Neural cell (in vitro differentiated cells): ENCODE results near the gene CFAP210. TPM values are rescaled to one million over a fixed set of nuclear protein-coding genes. Genes with fewer than 3 reads are reported as not detected.

ENCODE experiments used
- H2AFZ ChIP-seq: fragments of 200-600, 300-800 bp; sonication (generic), shearing (Covaris generic); 2 replicates; pipeline ENCODE4 v1.6.0; 2014; ENCODE audit warnings: low read depth, mild to moderate bottlenecking, antibody characterized with exemption, low read length, moderate library complexity
- H3F3A ChIP-seq: fragments of 200-600 bp; shearing (Covaris generic); 2 replicates; pipeline ENCODE4 v1.6.1; 2016; ENCODE audit warnings: mild to moderate bottlenecking, moderate library complexity, mixed read lengths, antibody characterized with exemption, low read length; ENCODE audit not compliant: insufficient read depth, poor library complexity, severe bottlenecking
- H3K27ac ChIP-seq: fragments of 200-600, 300-800 bp; sonication (generic), shearing (Covaris generic); 2 replicates; pipeline ENCODE4 v1.5.1; 2014; ENCODE audit warnings: mild to moderate bottlenecking, low read length, moderate library complexity
- H3K27me3 ChIP-seq: fragments of 300-800, 200-600 bp; sonication (generic), shearing (Covaris generic); 2 replicates; pipeline ENCODE4 v1.6.0; 2014; ENCODE audit warnings: mild to moderate bottlenecking, low read depth, low read length, moderate library complexity; ENCODE audit not compliant: insufficient read depth
- H3K36me3 ChIP-seq: fragments of 300-800, 200-600 bp; sonication (generic), shearing (Covaris generic); 2 replicates; pipeline ENCODE4 v1.5.1; 2014; ENCODE audit warnings: mild to moderate bottlenecking, antibody characterized with exemption, low read length, moderate library complexity; ENCODE audit not compliant: insufficient read depth
- H3K4me2 ChIP-seq: fragments of 300-800, 200-600 bp; sonication (generic), shearing (Covaris generic); 2 replicates; pipeline ENCODE4 v1.6.0; 2014; ENCODE audit warnings: mild to moderate bottlenecking, low read length
- H3K4me3 ChIP-seq: fragments of 300-800, 200-600 bp; sonication (generic), shearing (Covaris generic); 2 replicates; pipeline ENCODE4 v1.5.1; 2014; ENCODE audit warnings: mild to moderate bottlenecking, low read length, moderate library complexity
- H3K79me2 ChIP-seq: fragments of 200-600 bp; shearing (Covaris generic); replicated peaks from 2 replicates; pipeline ENCODE4 v1.6.0; 2014; ENCODE audit warnings: mild to moderate bottlenecking, low read length, moderate library complexity; ENCODE audit not compliant: insufficient read depth
- H3K9ac ChIP-seq: fragments of 300-800, 200-600 bp; sonication (generic), shearing (Covaris generic); 2 replicates; pipeline ENCODE4 v1.6.1; 2016; ENCODE audit warnings: mild to moderate bottlenecking, low read length, mixed read lengths
- H3K9me2 ChIP-seq: fragments of 200-600 bp; shearing (Covaris generic); 2 replicates; pipeline ENCODE4 v1.6.1; 2016; ENCODE audit warnings: mild to moderate bottlenecking, low read length, mixed read lengths; ENCODE audit not compliant: insufficient read depth
- H3K9me3 ChIP-seq: fragments of 200-600, 300-800 bp; sonication (generic), shearing (Covaris generic); 2 replicates; pipeline ENCODE4 v1.6.1; 2016; ENCODE audit warnings: mild to moderate bottlenecking, mixed run types, low read length, moderate library complexity, mixed read lengths
- H4K20me1 ChIP-seq: fragments of 200-600 bp; shearing (Covaris generic); 2 replicates; pipeline ENCODE4 v1.6.1; 2016; ENCODE audit warnings: mild to moderate bottlenecking, mixed run types; ENCODE audit not compliant: insufficient read depth
- EP300 ChIP-seq: fragments of 450-650 bp; conservative IDR thresholded peaks from 2 replicates; pipeline ENCODE4 v1.6.1; 2014; ENCODE audit warnings: antibody characterized with exemption, mild to moderate bottlenecking, moderate library complexity; ENCODE audit not compliant: poor library complexity, severe bottlenecking
- EZH2 ChIP-seq: fragments of 200-600, 300-800 bp; shearing (Covaris generic), sonication (generic); IDR thresholded peaks from 2 replicates; pipeline ENCODE4 v1.6.1; 2014; ENCODE audit warnings: antibody characterized with exemption, low read length, borderline replicate concordance, mild to moderate bottlenecking; ENCODE audit not compliant: insufficient read depth, poor library complexity, severe bottlenecking
- MXI1 ChIP-seq: fragments of 450-650 bp; conservative IDR thresholded peaks from 2 replicates; pipeline ENCODE4 v1.6.1; 2014; ENCODE audit warnings: antibody characterized with exemption, mild to moderate bottlenecking; ENCODE audit not compliant: poor library complexity, severe bottlenecking
- POLR2AphosphoS5 ChIP-seq: IDR thresholded peaks from 2 replicates; pipeline ENCODE4 v1.6.1; 2012
- RAD21 ChIP-seq: fragments of 450-650 bp; conservative IDR thresholded peaks from 2 replicates; pipeline ENCODE4 v1.6.1; 2014; ENCODE audit warnings: antibody characterized with exemption, mild to moderate bottlenecking, moderate library complexity
- SMC3 ChIP-seq: fragments of 450-650 bp; conservative IDR thresholded peaks from 2 replicates; pipeline ENCODE4 v1.6.1; 2014; ENCODE audit warnings: antibody characterized with exemption, mild to moderate bottlenecking, moderate library complexity; ENCODE audit not compliant: poor library complexity
- TAF1 ChIP-seq: IDR thresholded peaks from 2 replicates; pipeline ENCODE4 v1.6.1; 2012; ENCODE audit warnings: low read depth
- polyA plus RNA-seq: library from polyadenylated mRNA; depleted of rRNA; stranded (reverse); fragments of >200 nt; gene quantifications from 2 replicates; pipeline ENCODE4 v1.2.3, GENCODE V29; 2014
- TF ChIP-seq, protein P1 (sequence below): IDR thresholded peaks from 2 replicates; pipeline ENCODE4 v1.6.1; 2012; ENCODE audit warnings: borderline replicate concordance
- TF ChIP-seq, protein P2 (sequence below): fragments of 450-650 bp; IDR thresholded peaks from 2 replicates; pipeline ENCODE4 v1.5.1; 2014; ENCODE audit warnings: antibody characterized with exemption, mild to moderate bottlenecking, moderate library complexity; ENCODE audit not compliant: poor library complexity, severe bottlenecking

CFAP210 gene
- polyA plus RNA-seq, 1 donor from 2014 or later, result 0.20 TPM

DNA sequence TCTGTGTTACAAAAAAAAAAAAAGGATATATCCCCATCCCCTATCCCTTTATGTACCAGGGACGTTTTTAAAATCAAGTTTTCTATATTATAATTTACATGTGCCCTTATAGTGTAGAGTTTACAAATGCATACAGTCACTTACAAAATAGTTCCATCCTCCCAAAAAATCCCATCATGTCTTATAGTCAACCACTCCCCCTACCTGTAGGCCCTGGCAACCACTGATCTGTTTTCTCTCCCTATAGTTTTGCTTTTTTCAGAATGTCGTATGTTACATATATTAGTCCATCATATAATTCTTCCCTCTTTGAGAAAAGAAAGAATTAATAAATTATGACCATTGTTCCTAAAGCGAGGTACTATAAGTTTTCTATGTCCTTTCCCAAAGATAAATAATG lies 17.8 kb downstream of the CFAP210 start:
- H3F3A ChIP-seq, result no peaks in the 10 kb centered on the region
- H3K36me3 ChIP-seq, result no peaks in the 10 kb centered on the region
- H3K79me2 ChIP-seq, result no peaks in the 10 kb centered on the region
- no peaks in the 10 kb centered on the region for H3K27me3 ChIP-seq
- H3K9me2 ChIP-seq, result no peaks in the 10 kb centered on the region
- no peak overlapping the region for H3K27ac ChIP-seq
- H3K9me3 ChIP-seq, result no peaks in the 10 kb centered on the region
- H4K20me1 ChIP-seq, result no peaks in the 10 kb centered on the region
- no peak for TF ChIP-seq POLR2AphosphoS5
- TF ChIP-seq TAF1, result no peak
- TF ChIP-seq RAD21, result no peak
- TF ChIP-seq EZH2, result no peak
- no peak for TF ChIP-seq EP300
- no peak overlapping the region for H3K4me2 ChIP-seq
- H3K9ac ChIP-seq, result no peak overlapping the region
- no peak overlapping the region for H2AFZ ChIP-seq
- H3K4me3 ChIP-seq, result no peak overlapping the region

DNA sequence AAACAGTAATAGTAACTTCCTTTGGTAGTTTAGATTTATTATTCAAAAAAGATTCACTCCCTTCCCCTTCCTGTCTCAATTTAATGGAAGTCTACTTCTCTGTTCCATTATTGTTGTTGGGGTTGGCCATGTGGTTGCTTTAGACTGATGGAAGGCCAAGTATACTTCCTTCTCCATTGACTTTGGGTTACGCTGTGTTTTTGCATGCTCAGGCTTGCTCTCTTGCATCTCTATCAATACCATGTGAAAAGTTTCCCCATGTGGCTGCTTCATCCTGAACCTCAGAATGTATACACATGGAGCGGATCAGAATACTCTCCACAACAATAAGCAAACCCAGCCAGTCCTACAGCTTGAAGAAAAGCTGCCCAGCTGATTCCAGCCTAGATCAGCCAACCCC lies 20.3 kb downstream of the CFAP210 start:
- no peak overlapping the region for H2AFZ ChIP-seq

DNA sequence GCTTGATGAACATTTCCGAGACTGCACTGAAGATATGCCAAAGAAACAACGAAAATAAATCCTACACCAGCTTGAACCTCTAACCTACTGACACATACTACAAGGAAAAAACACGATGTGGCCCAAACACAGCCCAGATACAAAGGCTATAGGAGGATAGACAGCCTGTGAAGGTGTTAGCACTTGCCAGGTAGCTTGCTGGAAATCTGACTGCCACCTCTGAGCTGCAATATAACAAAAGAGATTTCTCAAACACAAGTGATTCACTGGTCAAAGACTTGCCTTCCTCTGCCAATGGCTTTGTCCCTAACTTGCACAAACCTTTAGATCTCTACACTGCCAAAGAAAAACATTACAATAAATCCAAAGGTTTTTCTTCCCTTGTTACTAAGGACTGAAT lies 21.1 kb downstream of the CFAP210 start:
- TF ChIP-seq POLR2AphosphoS5, result no peak
- no peak for TF ChIP-seq MXI1
- TF ChIP-seq, protein P1, sequence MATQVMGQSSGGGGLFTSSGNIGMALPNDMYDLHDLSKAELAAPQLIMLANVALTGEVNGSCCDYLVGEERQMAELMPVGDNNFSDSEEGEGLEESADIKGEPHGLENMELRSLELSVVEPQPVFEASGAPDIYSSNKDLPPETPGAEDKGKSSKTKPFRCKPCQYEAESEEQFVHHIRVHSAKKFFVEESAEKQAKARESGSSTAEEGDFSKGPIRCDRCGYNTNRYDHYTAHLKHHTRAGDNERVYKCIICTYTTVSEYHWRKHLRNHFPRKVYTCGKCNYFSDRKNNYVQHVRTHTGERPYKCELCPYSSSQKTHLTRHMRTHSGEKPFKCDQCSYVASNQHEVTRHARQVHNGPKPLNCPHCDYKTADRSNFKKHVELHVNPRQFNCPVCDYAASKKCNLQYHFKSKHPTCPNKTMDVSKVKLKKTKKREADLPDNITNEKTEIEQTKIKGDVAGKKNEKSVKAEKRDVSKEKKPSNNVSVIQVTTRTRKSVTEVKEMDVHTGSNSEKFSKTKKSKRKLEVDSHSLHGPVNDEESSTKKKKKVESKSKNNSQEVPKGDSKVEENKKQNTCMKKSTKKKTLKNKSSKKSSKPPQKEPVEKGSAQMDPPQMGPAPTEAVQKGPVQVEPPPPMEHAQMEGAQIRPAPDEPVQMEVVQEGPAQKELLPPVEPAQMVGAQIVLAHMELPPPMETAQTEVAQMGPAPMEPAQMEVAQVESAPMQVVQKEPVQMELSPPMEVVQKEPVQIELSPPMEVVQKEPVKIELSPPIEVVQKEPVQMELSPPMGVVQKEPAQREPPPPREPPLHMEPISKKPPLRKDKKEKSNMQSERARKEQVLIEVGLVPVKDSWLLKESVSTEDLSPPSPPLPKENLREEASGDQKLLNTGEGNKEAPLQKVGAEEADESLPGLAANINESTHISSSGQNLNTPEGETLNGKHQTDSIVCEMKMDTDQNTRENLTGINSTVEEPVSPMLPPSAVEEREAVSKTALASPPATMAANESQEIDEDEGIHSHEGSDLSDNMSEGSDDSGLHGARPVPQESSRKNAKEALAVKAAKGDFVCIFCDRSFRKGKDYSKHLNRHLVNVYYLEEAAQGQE, result no peak
- no peak for TF ChIP-seq EP300
- TF ChIP-seq RAD21, result no peak
- TF ChIP-seq, protein P2, sequence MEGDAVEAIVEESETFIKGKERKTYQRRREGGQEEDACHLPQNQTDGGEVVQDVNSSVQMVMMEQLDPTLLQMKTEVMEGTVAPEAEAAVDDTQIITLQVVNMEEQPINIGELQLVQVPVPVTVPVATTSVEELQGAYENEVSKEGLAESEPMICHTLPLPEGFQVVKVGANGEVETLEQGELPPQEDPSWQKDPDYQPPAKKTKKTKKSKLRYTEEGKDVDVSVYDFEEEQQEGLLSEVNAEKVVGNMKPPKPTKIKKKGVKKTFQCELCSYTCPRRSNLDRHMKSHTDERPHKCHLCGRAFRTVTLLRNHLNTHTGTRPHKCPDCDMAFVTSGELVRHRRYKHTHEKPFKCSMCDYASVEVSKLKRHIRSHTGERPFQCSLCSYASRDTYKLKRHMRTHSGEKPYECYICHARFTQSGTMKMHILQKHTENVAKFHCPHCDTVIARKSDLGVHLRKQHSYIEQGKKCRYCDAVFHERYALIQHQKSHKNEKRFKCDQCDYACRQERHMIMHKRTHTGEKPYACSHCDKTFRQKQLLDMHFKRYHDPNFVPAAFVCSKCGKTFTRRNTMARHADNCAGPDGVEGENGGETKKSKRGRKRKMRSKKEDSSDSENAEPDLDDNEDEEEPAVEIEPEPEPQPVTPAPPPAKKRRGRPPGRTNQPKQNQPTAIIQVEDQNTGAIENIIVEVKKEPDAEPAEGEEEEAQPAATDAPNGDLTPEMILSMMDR, result no peak
- no peak for TF ChIP-seq TAF1
- TF ChIP-seq SMC3, result no peak
- no peak for TF ChIP-seq EZH2
- Histone ChIP-seq H3K27me3 (no peaks in the 10 kb centered on the region), H3K27ac (no peak overlapping the region), H3K36me3 (no peaks in the 10 kb centered on the region), H4K20me1 (no peaks in the 10 kb centered on the region), H3K9me3 (no peaks in the 10 kb centered on the region), H2AFZ (no peak overlapping the region), H3K4me3 (no peak overlapping the region), H3K9me2 (no peaks in the 10 kb centered on the region), H3F3A (no peaks in the 10 kb centered on the region), H3K79me2 (no peaks in the 10 kb centered on the region), H3K9ac (no peak overlapping the region), H3K4me2 (no peak overlapping the region)

More for the DNA sequence above, 20.3 kb downstream of the CFAP210 start:
- Histone ChIP-seq H3K9me3 (no peaks in the 10 kb centered on the region), H3K9ac (no peak overlapping the region), H3K36me3 (no peaks in the 10 kb centered on the region), H3F3A (no peaks in the 10 kb centered on the region), H3K9me2 (no peaks in the 10 kb centered on the region), H3K4me3 (no peak overlapping the region), H3K4me2 (no peak overlapping the region), H3K27me3 (no peaks in the 10 kb centered on the region), H3K79me2 (no peaks in the 10 kb centered on the region), H4K20me1 (no peaks in the 10 kb centered on the region), H3K27ac (no peak overlapping the region)
- TF ChIP-seq EP300, result no peak
